Muscle layer of colon (tissue), 2 donors: ENCODE data around the gene CCDC51.

Experiments
- H3K27ac ChIP-seq: one replicate; pipeline ENCODE4 v1.7.0; 2013; ENCODE audit warnings: low read depth, mild to moderate bottlenecking, low read length, moderate library complexity
- H3K27me3 ChIP-seq, 2 donors: one replicate each; pipeline ENCODE4 v1.7.0; 2013; ENCODE audit warnings: low read length in 2 of 2, mild to moderate bottlenecking in 2 of 2; ENCODE audit not compliant: insufficient read depth in 2 of 2, control insufficient read depth in 1 of 2
- H3K36me3 ChIP-seq: one replicate; pipeline ENCODE4 v1.7.0; 2013; ENCODE audit warnings: mild to moderate bottlenecking, low read length; ENCODE audit not compliant: insufficient read depth
- H3K4me1 ChIP-seq: one replicate; pipeline ENCODE4 v1.7.0; 2013; ENCODE audit warnings: mild to moderate bottlenecking, low read length; ENCODE audit not compliant: insufficient read depth
- H3K4me3 ChIP-seq, 2 donors: one replicate each; pipeline ENCODE4 v1.7.0; 2013; ENCODE audit warnings: low read length in 2 of 2, low read depth in 1 of 2, mild to moderate bottlenecking in 1 of 2, moderate library complexity in 1 of 2
- H3K9ac ChIP-seq: one replicate; pipeline ENCODE4 v1.7.0; 2013; ENCODE audit warnings: low read length
- H3K9me3 ChIP-seq: one replicate; pipeline ENCODE4 v1.7.0; 2013; ENCODE audit warnings: mild to moderate bottlenecking, low read length
- donor health status: abdominal sarcoma.
- donor health status: Adenocarcinoma of cecum.

Gene CCDC51

DNA sequence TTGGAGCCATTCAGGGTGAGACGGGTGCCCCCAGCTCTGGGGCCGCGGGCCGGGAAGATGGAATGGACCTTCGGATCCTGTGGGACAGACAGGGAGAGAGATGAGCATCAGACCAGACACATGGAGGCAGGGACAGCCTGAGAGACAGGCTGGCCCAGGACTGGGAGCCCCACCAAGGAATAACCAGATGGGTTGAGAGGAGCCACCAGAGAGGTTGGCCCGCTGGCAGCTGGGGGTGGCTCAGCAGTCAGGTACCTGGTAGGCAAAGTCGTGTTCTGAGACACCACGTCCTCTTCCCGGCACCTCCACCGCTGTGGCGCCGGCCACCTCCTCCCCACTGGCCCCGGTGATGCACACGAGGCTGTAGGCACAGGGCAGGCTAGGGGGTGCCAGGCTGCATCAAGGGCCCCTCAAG is 23.8 kb downstream of the CCDC51 start:
- Histone ChIP-seq H3K36me3 (peaks cover 76% of the 10 kb centered on the region), H3K27ac (no peak overlapping the region), H3K4me1 (peaks cover 11% of the 10 kb centered on the region), H3K9ac (no peak overlapping the region), H3K27me3 (no peaks in the 10 kb centered on the region), H3K4me3 (no peak overlapping the region), H3K9me3 (no peaks in the 10 kb centered on the region)

GRCh38 chr3:48415251-48415953 is 24.5 kb downstream of the CCDC51 start:
- Histone ChIP-seq H3K27me3 (no peaks in the 10 kb centered on the region), H3K9me3 (no peaks in the 10 kb centered on the region), H3K27ac (no peak overlapping the region), H3K9ac (no peak overlapping the region), H3K4me1 (peaks cover 11% of the 10 kb centered on the region), H3K4me3 (no peak overlapping the region), H3K36me3 (peaks cover 79% of the 10 kb centered on the region)

- H3K4me3 ChIP-seq, result no peak overlapping the region
- no peaks in the 10 kb centered on the region for H3K27me3 ChIP-seq
- H3K27ac ChIP-seq, result peak overlapping the region; percentile 15
- H3K4me1 ChIP-seq, result peaks cover 11% of the 10 kb centered on the region
- H3K9ac ChIP-seq, result no peak overlapping the region
- H3K36me3 ChIP-seq, result peaks cover 80% of the 10 kb centered on the region
- H3K9me3 ChIP-seq, result no peaks in the 10 kb centered on the region
These were observed 25.3 kb downstream of the CCDC51 start for GRCh38 chr3:48414376-48415250.

- Histone ChIP-seq H3K36me3 (peaks cover 85% of the 10 kb centered on the region), H3K9ac (no peak overlapping the region), H3K4me1 (peaks cover 11% of the 10 kb centered on the region), H3K27ac (no peak overlapping the region), H3K9me3 (no peaks in the 10 kb centered on the region), H3K4me3 (no peak overlapping the region), H3K27me3 (no peaks in the 10 kb centered on the region)
These were observed 26.3 kb downstream of the CCDC51 start for GRCh38 chr3:48413611-48414010.

DNA sequence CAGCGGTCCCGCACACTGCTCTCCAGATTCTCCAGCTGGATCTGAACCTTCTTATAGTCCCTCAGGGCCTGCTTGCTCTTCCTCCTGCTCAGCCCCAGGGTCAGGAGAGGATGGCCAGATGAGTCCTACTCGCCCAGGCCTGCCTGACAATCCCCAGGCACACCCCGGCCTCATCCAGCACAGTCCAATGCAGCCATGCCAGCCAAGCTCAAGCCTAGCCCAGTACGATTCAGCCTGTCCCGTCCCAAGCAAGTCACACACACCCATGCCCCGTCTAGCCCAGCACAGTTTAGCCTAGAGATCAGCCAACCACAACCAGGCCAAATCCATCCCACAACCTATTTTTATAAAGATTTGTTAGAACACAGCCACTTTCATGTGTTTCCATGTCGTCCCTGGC is 26.8 kb downstream of the CCDC51 start:
- H3K27me3 ChIP-seq, result no peaks in the 10 kb centered on the region
- H3K36me3 ChIP-seq, result peaks cover 90% of the 10 kb centered on the region
- peak overlapping the region; percentile 14 for H3K27ac ChIP-seq
- no peak overlapping the region for H3K9ac ChIP-seq
- H3K4me1 ChIP-seq, result peaks cover 11% of the 10 kb centered on the region
- H3K4me3 ChIP-seq, result no peak overlapping the region
- no peaks in the 10 kb centered on the region for H3K9me3 ChIP-seq

DNA sequence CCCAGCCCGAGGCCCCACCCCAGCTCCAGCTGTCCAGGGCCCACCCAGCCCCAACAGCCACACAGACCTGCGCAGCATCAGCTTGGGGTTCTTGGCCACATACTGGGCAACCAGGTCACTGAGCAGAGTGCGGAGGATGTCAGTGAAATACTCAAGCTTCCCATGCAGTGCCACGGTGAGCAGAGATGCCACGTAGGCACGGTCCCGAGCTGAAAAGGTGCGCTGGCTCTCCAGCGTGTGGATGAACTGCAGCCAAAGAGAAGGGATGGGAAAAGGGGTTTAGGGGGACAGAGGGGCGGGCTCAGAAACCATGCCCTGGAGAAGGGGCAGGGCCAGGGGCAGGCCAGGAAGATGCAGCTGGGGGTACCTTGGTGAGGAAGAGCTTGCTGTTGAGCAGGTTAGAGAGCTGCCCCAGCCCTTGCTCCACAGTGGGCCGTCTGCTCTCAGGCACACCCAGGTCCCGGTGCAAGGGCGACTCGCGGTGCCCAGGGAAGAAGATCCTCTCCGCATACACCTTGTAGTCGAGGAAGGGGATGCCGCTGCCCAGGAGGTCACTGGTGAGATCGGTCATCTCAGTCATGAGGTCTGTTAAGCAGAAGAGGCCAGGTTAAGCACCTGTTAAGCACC is 27.4 kb downstream of the CCDC51 start:
- Histone ChIP-seq H3K4me1 (peaks cover 11% of the 10 kb centered on the region), H3K4me3 (no peak overlapping the region), H3K27ac (peak overlapping the region; percentile 14), H3K9ac (no peak overlapping the region), H3K9me3 (no peaks in the 10 kb centered on the region), H3K36me3 (peaks cover 92% of the 10 kb centered on the region), H3K27me3 (no peaks in the 10 kb centered on the region)

DNA sequence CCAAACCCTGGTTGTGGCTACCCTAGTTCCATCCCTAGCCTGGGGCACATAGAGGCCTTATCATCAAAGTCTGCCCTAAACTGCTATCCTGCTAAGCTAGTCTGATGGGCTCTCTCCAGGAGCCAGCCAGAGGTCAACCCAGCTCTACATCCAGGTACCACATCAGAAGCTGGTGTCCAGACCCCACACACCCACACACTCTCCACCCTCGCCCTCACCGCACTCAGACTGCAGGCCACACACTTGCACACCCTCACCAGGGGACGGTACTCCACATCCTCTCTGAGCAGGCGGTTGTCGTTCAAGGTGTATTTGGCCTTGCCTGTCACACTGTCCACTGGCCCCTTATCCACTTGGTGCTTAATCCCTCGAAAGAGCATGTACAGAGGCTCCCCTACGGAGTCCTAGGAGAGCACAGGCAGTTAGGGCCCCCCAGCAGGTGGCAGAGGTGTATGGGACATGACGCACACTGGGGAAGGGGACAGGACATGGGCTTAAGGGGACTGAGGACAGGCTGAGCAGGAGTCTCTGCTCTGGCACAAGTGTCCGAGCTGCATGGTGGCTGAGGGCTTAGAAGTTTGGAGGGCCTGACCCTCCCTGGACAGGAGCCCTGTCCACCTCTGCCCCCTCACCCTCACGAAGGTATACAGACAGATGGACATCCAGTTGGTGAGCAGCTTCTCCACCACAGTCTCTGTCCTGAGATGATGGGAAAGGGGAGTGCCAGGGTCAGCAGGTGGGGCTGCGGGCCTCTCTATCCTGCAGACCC is 28.1 kb downstream of the CCDC51 start:
- H3K36me3 ChIP-seq, result peaks cover 92% of the 10 kb centered on the region
- no peak overlapping the region for H3K9ac ChIP-seq
- H3K4me1 ChIP-seq, result peaks cover 11% of the 10 kb centered on the region
- H3K27ac ChIP-seq, result no peak overlapping the region
- H3K4me3 ChIP-seq, result no peak overlapping the region
- H3K27me3 ChIP-seq, result no peaks in the 10 kb centered on the region
- H3K9me3 ChIP-seq, result no peaks in the 10 kb centered on the region

GRCh38 chr3:48411041-48411588 is 28.8 kb downstream of the CCDC51 start:
- no peaks in the 10 kb centered on the region for H3K9me3 ChIP-seq
- no peak overlapping the region for H3K27ac ChIP-seq
- no peaks in the 10 kb centered on the region for H3K27me3 ChIP-seq
- H3K9ac ChIP-seq, result no peak overlapping the region
- peaks cover 96% of the 10 kb centered on the region for H3K36me3 ChIP-seq
- H3K4me3 ChIP-seq, result no peak overlapping the region
- H3K4me1 ChIP-seq, result peaks cover 11% of the 10 kb centered on the region

DNA sequence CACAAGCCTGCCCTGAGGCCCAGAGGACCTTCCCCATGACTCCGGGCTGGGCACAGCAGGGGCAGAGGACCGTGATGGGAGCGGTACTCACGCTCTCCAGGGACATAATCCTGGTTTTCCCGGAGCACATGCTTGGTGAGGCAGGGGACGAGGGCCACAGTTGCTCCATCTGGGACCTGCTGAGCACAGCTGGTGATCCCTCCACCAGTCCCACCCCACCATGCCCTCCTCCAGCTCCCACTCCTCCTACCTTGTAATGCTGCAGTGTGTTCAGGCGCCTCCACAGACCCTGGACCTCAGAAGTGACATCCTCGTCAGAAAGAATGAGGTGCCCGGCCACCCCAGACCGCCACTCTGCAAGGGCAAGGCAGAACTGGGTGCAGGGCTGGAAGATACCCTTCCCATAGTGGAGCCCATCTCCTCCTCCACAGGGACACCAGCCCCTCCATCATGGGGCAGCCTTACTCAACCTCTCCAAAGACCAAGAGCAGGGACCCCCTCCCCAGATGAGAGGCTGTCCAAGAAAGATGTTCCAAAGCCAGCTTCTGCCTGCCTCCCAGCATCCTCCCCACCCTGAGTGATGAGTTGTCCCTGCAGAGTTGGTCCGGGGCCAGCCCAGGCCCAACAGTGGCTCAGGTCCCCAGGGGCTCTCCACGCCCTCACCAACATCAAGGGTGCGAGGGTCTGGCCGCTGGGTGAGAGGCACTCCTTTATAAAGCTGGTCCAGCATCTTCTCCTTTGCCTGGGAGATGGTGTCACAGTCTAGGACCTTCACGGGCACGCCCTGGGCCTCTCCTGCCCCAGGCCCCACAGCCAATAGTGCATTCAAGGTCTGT is 29.5 kb downstream of the CCDC51 start:
- Histone ChIP-seq H3K4me3 (no peak overlapping the region), H3K36me3 (peaks cover 96% of the 10 kb centered on the region), H3K9me3 (no peaks in the 10 kb centered on the region), H3K9ac (no peak overlapping the region), H3K27me3 (no peaks in the 10 kb centered on the region), H3K4me1 (peaks cover 11% of the 10 kb centered on the region), H3K27ac (no peak overlapping the region)
